Activated CD4-positive, alpha-beta T cell treated with anti-CD3 and anti-CD28 coated beads, Interleukin-2, amount 50 U/mL, for 4 hours (primary cell): Measurements from ENCODE around the gene COQ3.
"Not testable (repeated sequence)": the region's sequence is repeated elsewhere in the genome, so short reads cannot be mapped to it uniquely, and the experiment has no call there.

Experiments used
- DNase-seq, 2 experiments: peaks; one replicate each; pipeline ENCODE4 v3.0.0-alpha.2; 2020

COQ3 gene

DNA sequence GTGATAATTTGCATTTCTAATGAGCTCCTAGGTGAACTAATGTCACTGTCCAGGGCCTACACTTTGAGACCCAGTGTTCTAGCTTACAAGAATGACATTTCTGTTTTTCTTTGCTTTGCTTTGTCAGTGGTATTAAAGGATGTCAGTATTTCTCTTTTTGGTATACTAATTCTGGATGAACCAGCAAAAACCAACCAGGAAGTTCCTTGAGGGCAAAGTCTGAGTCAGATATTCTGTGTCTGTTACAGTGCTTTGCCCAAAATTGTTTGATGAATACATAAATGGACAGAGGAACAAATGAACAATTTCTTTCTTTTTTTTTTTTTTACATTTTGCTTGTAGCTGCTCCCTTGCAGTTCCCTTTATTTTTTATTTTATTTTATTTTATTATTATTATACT lies 15.4 kb downstream of the COQ3 start:
- DNase-seq, result no peak

DNA sequence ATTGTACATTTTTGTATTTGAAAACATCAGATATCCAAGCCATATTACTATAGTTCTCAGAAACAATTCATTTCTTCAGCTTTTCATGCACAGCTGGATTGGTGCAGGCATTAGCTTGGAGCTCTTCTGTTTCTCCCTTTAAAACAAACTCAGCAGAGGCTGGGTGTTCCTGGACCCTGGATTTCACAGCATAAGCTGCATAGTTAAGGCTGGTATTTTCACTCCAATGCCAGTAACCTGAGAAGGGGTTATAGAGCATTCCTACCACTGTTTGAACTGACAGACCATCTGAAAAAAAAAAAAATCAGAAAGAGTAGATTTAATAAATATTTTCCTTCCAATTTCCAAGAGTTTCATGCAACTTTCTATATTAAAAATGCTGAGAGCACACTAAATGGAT lies 24.5 kb downstream of the COQ3 start:
- no peak for DNase-seq

DNA sequence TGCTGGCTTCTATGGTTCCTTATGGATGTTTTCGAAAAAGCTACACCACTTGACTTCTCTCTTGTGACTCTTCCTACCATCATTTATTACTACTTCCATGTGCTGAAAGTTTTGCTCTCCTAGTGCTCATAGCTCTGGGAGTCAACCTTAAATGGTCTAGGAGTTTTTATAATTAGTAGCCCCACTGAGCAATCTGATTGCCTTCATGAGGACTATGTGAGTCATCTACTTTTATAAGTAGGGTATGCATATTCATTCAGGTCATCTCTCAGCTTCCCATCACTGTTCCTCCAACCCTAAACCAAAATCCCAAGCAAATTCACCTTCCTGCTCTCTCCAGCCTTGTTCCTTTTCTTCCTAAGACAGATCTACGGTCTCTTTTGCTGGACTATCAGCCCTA lies 27.1 kb downstream of the COQ3 start:
- DNase-seq, result no peak

DNA sequence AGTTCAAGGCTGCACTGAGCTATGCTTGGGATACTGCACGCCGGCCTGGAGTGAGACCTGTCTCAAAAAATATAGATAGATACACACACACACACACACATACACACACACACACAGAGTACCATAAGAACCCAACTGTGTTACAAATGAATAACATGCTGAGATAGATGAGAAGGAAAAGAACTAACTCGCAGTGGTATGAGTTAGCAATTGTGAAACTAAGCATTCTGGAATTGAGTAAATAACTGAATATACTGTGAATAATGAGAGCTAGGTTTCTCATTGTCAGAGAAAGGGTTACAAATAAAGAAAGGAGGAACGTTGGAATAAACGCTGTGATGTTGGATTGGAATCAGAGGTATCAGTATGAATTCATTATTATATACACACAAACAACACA lies 30.0 kb downstream of the COQ3 start:
- no peak for DNase-seq

DNA sequence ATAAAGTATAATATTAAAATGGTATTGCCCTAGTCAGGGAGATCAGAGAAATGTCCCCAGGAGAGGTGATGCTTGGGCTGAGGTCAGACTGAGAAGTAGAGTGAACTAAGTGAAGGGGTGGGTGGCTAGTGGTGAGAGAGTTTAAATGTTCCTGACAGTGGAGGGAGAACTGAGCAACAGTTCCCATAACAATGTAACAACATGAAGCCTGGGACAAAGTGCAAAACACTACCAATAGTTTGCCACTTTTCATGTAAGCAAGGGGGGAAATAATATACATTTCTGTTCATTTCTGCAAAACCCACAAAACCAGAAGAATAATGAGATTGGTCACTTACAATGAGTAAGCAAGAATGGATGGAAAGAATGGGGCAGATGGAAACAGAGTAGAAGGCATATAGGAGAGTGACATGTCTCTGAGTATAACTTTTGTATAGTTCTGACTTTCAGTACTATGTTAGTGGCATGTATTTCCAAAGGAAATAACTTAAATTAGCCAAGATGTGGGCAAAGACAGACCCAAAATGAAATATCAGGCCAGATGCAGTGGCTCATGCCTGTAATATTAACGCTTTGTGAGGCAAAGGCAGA lies 31.2 kb downstream of the COQ3 start:
- DNase-seq, result no peak

DNA sequence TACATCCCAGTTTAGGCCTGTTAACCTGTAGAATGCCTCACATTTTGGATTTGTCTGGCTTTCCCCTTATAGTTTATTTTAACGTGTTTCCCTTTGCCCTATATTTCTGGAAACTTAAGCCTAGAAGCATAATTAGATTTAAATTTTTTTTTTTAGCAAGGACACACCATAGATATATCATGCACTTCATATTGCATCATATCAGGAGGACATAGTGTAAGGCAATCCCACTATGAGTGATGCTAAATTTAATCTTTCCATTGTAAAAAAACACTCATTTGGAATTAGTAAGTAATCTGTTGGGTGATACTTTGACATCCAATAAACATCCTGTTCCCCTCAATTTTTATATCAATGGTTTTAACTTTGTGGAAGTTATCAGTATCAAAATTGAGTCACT lies 34.2 kb downstream of the COQ3 start:
- DNase-seq, result no peak

DNA sequence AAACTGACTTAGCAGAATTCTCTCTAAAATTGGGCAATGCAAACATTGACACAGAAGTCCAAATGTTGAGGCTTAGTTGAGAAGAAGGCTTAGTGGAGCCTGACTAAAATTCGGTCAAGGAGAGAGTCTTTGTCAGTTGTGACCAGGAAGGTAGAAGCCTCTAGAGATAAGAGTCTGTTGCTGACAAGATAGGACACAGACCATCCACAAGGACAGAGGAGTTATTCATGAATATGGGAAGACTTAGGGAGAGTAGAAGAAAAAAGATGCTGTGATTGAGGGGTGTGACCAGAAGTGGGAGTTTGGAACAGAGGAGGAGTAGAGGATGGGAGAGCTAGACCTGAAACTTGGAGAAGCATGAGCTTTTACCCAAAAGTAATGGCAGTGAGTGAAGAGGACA lies 37.4 kb downstream of the COQ3 start:
- DNase-seq, result no peak

DNA sequence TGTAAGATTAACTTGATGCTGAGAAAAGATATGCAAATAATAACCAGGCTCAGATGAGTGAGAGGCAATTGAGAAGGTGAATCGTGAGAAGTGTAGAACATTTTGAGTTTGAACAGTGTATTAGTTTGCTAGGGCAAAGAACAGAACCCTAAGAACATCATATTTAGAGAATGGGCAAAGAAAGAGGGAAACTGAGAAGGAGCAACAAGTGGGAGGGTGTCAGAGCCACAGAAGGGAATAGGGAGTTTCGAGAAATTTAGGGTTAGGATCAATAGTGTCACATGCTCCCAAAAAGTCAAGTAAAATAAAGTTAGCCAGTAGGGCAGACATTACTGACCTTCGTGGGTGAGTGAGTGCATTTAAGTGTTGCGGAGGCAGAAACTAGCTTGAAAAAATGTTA lies 39.0 kb downstream of the COQ3 start:
- no peak for DNase-seq

DNA sequence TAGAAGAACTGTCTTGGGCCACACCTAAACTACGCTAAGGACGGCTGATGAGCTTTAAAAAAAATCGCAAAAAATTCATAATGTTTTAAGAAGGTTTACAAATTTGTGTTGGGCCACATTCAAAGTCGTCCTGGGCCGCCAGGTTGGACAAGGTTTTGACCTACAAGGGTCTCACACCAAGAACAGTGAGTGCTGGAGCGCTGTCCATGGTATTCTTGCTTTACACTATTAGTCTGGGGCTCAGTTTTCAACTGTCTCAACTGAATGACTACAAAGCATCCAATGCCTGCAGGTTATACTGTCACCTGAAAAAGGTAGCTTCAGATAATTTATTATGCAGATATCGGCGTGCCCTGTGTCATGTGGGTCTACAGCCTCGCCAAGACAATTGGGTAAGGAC lies 40.9 kb downstream of the COQ3 start:
- DNase-seq, result no peak

DNA sequence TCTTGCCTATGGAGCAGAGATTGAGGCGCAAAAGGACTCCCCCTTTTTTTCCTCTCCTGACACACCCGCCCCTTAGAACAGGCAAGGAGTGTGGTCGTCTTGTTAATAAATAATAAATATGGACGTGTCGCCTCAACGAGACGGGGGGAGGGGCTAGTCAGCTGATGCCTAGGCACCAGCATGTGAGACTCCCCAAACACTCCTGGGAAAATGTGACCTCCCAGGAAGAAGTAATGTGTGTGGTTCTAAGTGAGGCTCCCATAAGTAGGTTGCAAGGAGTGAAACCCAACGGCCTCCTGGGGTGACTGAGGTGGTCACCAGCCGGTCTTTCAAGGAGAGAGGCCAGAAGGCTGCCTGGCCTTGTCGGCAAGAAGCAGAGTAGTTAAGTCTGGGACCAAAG lies 43.4 kb downstream of the COQ3 start:
- no peak for DNase-seq

DNA sequence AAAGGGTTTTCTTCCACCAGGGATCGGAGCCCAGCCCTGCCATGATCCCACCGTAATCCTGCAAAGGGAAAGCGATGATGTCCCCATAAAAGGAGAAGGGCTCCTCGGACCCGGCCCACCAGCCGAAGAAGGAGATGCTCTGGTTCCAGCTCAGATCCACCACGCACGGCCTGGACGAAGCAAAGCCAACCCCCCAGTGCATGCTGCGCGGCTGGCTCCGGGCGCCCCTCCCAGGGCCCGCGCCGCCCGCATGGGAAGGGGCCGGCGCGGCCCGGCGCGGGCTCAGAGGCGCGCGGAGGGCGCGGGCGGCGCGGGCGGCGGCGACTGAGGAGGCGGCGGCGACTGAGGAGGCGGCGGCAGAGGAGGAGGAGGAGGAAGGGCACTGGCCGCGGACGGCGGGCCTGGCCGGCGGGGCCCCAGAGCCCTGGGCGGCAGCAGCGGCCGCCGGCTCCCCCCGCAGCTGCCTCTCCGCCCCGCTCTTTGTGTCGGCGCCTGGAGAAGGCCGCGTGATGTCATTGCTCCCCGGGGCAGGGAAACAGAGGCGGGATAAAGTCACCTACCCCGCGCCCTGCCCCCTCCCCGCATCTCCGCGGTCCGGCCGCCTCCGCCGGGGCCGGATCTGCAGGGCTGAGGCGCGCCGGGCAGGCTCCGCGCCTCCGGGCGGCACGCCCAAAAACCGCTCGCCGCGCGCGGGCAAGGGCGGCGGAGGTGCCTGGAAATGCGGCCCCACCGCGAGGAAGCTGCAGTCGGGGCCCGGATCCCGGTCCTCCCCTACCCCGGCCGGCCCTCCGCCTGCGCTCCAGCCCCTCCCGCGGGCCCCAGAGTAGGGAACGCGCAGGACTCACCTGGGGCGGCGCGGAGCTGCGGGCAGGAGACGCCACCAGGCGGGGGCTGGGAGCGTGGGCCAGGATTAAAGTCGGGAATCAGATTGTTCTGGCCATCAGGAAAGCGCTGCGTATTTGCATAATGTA lies 44.5 kb downstream of the COQ3 start, which contains the start of gene FAXC:
TSS of gene FAXC (minus strand) at position 504 of the 971 bp plus-strand sequence. CDS start at position 202, 302 bp downstream.
- no peak for DNase-seq

DNA sequence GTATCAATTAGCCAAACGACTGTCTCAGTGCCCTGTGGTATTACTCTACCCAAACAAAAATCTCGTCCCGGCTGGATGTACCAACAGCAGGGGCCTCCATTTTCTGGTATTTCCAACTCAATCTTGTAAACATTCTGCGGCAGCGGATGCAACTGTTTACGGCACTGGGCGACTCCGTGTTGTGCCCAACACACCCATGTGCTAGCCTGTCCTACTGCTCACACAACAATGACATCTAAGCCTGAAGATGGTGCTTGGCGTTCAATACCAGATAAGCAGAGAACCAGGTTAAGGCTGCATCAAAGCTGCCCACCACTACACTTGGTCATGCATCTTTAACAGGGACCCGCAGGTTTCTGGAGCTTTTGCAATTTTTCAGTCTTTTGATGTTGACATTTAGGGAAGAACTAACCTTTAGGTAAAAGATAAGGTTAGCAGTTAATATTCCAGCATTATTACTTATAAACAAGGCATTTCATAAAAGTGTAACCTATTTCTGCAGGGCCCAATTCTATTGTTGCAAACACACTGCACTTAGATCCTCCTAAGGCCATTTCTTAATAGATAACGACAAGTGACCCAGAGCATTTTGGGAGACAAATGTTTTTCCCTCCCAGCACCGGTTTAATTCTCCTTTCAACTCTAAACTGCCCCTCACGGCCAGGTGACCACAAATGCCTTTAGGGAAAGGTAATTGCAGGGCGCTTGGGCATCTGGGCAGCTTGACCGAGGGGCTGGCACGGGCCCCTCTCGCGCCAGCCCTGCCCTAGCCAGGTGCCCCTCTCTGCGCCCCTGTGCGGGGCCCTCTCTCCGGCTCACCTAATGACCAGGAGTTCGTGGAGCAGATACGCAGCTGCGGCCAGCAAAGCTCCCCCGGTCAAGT lies 45.5 kb downstream of the COQ3 start:
- no peak for DNase-seq

DNA sequence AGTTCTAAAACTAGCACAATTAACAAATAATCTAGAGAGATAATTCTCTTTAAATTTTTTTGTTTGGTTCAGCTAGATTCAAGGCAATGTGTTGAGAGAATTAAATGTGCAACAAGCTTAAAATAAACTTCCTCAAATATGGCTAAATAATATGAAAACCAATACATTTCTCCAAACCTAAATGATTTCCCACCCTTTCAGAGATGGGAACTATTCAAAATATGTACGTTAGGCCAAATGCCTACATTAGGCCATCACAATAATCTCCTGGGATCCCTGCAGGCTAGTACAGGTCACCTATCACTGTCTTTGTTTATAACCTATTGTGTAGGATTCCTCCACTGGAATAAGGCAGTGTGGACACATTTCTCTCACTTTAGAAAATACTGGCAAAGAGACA lies 46.2 kb downstream of the COQ3 start:
- no peak for DNase-seq

DNA sequence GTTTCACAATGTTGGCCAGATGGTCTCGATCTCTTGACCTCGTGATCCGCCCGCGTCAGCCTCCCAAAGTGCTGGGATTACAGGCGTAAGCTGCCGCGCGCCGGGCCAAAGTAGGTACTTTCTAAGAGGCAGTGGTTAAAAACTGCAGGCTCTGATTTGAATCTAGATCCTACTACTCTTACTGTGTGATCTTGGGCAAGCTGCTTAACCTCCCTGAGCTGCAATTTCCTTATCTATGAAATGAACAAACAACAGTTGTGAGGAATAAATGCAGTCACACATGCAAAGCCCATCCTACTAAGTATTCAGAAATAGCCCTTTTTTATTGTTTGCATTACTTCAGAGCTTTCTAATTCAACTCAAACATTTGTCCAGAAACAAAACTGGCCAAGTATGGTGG lies 47.4 kb downstream of the COQ3 start:
- DNase-seq, result no peak

DNA sequence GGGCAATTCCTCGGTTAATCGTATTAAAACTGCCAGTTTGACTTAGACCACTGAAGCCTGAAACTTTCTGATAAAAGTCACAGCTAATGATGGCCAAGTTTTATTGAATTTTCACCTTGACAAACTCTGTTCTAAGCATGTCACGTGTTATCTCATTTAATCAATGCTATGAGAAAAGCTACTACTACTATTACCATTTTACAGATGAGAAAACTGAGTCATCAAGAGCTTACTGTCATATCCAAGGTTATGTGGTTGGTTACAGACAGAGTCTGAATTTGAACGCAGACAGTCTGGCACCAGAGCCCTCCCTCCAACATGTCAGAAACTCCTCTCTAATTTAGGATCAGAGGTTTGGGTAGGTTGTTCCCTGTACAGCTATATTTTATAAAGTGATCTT lies 48.8 kb downstream of the COQ3 start:
- no peak for DNase-seq

DNA sequence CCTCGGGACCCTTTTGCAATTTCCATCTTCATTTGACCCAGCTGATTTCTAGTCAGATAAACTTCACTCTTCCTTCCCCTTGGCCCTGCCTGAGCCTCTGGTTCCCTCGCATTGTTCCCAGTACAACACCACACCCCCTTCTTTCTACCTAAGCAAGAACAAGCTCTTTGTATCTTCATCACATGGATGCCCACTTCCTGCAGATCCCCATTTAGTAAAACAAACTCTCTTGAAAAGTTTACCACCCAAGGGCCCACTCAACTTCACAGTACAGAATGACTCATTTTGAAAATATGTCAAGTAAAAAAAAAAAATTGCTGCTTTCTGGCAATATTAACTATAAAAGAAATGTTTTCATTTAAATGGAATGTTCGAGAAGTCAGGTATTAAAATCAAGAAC lies 49.7 kb downstream of the COQ3 start:
- DNase-seq, result no peak

DNA sequence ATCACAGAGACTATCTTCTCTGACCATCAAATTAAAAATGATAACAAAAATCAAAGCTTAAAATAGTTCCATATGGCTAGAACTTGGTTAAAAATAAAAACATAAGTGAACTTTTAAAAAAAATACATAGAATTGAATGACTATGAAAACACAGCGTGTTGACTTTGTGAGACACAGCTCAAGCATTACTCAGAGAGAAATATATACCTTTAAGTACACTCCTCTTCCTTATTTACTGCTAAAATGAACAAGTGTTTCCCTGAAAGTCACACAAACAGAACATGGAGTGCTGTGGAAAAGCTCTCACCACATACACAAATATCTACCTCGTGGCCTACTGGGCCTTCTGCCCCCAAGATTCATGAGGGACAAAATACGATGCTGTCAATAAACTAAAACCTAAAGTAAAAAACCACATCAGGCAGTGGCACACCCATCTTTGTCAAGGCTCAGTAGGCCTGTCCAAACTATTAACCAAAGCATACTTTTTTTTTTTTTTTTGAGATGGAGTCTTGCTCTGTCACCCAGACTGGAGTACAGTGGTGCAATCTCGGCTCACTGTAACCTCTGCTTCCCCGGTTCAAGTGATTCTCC lies 52.0 kb downstream of the COQ3 start:
- no peak for DNase-seq

DNA sequence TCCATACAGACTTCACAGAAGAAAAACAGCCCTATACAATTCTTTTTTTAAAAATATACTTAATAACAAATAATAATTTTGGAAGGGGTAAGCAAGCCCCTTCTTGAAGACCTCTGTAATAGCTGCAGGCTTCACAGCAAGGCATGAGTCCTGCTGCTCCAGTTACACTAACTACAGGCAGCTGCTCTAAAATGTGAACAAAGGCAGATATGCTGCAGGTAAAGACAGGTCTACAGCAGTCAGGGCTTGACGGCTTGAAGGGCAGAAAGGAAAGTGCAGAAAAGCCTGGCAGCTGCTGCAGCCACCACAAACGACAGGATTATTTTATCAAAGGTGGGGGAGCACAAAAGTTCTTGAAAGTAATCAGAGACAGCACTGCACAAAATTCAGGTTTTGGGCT lies 55.8 kb downstream of the COQ3 start:
- no peak for DNase-seq

DNA sequence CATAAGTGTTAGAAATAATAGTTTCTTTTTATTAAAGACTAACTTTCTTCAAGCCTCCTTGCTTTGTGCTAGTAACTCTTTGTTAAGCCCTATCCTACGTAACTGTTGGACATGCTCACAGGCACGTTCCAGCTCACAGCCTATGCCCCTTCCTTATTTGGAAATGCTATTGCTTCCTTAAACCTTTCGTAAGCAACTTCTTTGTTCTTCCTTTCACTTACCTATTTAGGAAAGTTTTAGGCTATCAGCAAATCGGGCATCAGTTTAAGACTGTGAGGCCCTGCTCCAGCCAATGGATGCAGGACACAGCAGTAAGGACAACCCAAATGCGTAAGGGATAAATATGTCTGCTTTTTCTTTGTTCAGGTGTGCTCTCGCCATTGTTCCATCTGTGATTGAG lies 58.7 kb downstream of the COQ3 start:
- not testable (repeated sequence) for DNase-seq

DNA sequence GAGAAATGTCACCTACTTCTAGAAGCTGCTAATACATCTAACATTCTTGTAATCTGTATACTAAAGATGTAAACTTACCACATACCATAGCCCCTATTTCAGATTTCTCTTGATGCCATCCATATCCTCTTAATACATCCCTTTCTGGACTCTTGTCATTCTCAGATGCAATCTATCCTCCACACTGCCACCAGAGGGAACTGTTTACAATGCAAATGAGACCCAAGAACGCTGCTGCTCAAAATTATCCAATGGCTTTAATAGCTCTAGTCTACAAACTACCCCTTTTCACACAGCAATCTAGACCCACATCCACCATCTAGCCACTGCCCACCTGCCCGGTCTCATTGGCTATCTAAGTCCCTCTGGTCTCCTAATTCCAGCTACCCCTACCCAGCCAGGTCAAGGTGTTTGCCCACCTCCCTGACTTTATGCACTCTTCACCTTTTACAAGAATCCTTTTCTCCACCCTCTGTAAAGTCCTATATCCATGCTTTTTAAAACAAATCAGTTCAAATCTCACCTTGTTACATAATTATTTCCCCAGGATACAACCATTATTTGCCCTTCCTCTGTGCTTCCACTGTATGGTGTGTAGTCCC lies 59.4 kb downstream of the COQ3 start:
- no peak for DNase-seq

DNA sequence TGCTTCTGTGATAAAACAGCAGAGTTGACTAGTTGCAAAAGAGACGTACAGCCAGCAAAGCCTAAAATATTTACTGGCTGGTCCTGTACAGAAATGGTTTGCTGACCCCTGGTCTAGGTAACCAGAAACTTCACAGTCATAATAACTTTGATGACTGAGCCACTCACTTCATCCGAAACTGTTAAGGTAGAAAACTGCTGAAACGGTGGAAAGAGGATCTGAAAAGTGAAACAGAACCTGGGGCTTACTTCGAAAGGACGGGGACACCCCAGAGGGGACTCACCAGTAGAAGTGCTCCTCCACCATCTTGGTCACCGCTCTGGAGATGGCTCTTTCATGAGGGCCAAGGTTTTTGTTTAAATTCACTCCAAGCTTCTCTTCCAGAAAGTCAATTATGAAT lies 60.9 kb downstream of the COQ3 start:
- no peak for DNase-seq

DNA sequence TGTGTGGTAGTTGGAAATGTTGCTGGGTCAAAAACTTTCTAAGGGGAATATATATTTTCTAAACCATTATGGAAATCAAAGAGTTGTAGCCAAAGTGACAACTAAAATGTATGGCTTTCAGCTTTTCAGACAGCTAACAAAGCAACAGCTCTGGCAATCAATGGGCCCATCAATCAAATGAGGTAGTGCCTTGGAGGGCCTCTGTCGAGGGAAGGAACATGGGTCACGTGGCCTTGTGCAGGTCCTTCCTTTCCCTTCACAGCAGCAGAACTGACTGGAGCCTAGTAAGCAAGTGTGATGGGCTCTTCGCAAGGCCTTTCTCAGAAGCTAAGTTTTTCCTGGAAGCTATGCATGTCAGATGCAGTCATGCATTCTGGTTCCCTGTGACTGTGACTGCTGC lies 62.5 kb downstream of the COQ3 start:
- DNase-seq, result no peak

DNA sequence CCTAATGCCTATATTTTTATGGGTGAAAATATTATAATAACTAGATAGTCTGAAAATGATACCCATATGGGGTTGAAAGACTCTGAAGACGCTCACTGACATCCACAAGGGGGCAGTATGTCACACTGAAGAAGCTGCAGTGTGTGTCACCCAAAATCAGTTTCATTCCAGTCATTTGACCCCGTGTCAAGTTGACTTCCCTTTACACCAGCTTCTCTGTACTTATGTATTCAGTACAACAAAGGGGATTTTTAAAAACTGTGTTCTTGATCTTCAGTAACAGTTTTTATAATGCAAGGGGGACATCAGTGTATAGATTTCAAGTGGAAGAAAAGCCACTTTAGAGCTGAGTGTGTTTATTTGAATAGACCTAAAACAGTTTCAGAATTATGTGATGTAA lies 63.8 kb downstream of the COQ3 start:
- DNase-seq, result peak; percentile 30 to 37
